ENCODE measurements around the gene PDGFD.
A peak's percentile ranks its signal among the peaks of the same experiment; 100 is the strongest.

The PDGFD gene

GRCh38 chr11:103995896-103996295 lies 168.1 kb downstream of the PDGFD start:
- no peak for DNase-seq

GRCh38 chr11:103994518-103994917 lies 169.4 kb downstream of the PDGFD start:
- DNase-seq = no peak

GRCh38 chr11:103994094-103994493 lies 169.9 kb downstream of the PDGFD start:
- no peak for DNase-seq

- no peak for DNase-seq
Measured at GRCh38 chr11:103993507-103993906, 170.4 kb downstream of the PDGFD start.

GRCh38 chr11:103988595-103988969 lies 175.4 kb downstream of the PDGFD start:
- no peak for DNase-seq

- DNase-seq = no peak
Measured at GRCh38 chr11:103987629-103988594, 176.0 kb downstream of the PDGFD start.

GRCh38 chr11:103985041-103985440 lies 178.9 kb downstream of the PDGFD start:
- DNase-seq = no peak

GRCh38 chr11:103980108-103980507 lies 183.8 kb downstream of the PDGFD start:
- DNase-seq = no peak

- no peak for DNase-seq
Measured at GRCh38 chr11:103978616-103979595, 185.0 kb downstream of the PDGFD start.

- DNase-seq = no peak
Measured at GRCh38 chr11:103972013-103972412, 191.9 kb downstream of the PDGFD start.

GRCh38 chr11:103970701-103971249 lies 193.2 kb downstream of the PDGFD start:
- DNase-seq = no peak

GRCh38 chr11:103968685-103969084 lies 195.3 kb downstream of the PDGFD start:
- no peak for DNase-seq

- no peak for DNase-seq
Measured at GRCh38 chr11:103967985-103968384, 196.0 kb downstream of the PDGFD start.

- no peak for DNase-seq
Measured at GRCh38 chr11:103964390-103964789, 199.6 kb downstream of the PDGFD start.

GRCh38 chr11:103963648-103964047 lies 200.3 kb downstream of the PDGFD start:
- no peak for DNase-seq

GRCh38 chr11:103961010-103961409 lies 202.9 kb downstream of the PDGFD start:
- no peak for DNase-seq

GRCh38 chr11:103960108-103960507 lies 203.8 kb downstream of the PDGFD start:
- DNase-seq = no peak

GRCh38 chr11:103959279-103959942 lies 204.5 kb downstream of the PDGFD start:
- DNase-seq = no peak

GRCh38 chr11:103958475-103959215 lies 205.3 kb downstream of the PDGFD start:
- DNase-seq = peak in 1 of 2 donors; percentile 12

- DNase-seq = no peak
Measured at GRCh38 chr11:103953797-103954486, 210.0 kb downstream of the PDGFD start.

- no peak for DNase-seq
Measured at GRCh38 chr11:103949781-103950180, 214.2 kb downstream of the PDGFD start.
